ENCODE measurements around the gene GRIK4.
"Not testable (repeated sequence)": the region's sequence is repeated elsewhere in the genome, so short reads cannot be mapped to it uniquely, and the experiment has no call there.

GRIK4 gene

DNA sequence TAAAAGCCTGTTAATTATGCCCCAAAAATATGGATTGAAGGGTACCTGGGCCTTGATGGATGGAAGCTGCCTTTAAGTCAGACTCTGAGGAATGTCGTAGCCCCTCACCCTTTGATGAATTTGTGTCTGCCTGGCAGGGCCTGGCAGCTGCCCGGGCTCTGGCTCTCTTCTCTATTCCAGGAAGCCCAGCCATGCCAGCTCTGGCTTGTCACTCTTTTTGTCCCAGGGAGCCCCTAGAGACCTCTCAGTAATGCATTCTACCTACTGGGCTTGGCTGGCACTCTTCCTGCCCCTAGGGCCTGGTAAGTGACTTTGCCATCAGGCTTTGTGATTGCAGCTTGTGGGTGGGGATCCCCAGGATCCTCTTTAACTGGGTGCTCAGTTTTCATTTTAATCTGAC lies 103.8 kb downstream of the GRIK4 start:
- Histone ChIP-seq H3K9me3 (ENCODE audit: control insufficient read depth in 2 of 2, low read length in 2 of 2) (no peaks in the 10 kb centered on the region), H3K4me1 (ENCODE audit: control insufficient read depth in 2 of 2, insufficient read depth in 2 of 2, low read length in 2 of 2) (peaks cover 2 to 6% of the 10 kb centered on the region in 2 donors), H3K27me3 (ENCODE audit: control insufficient read depth in 2 of 2, insufficient read depth in 2 of 2, low read length in 2 of 2) (no peaks in the 10 kb centered on the region), H3K4me3 (ENCODE audit: low read length in 2 of 2) (no peak overlapping the region), H3K36me3 (ENCODE audit: control insufficient read depth in 2 of 2, insufficient read depth in 2 of 2, low read length in 2 of 2) (no peaks in the 10 kb centered on the region), H3K27ac (ENCODE audit: low read depth in 2 of 2, low read length in 2 of 2) (no peak overlapping the region), H3K9ac (ENCODE audit: low read depth in 1 of 2, low read length in 2 of 2) (no peak overlapping the region)

DNA sequence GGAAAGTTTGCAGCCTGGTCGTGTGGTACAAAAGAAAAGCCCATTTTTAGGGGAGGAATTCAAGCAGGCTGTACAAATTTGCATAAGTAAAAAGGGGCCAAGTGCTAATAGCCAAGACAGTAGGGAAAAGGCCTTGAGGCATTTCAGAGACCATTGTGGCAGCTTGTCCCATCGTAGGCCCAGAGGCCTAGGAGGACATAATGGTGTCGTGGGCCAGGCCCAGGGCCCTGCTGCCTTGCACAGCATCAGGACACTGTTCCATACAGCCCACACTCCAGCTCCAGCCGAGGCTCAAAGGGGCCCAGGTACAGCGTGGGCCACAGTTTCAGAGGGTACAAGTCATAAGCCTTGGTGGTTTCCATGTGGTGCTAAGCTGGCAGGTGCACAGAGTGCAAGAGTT lies 106.9 kb downstream of the GRIK4 start:
- Histone ChIP-seq H3K36me3 (ENCODE audit: control insufficient read depth in 2 of 2, insufficient read depth in 2 of 2, low read length in 2 of 2) (no peaks in the 10 kb centered on the region), H3K4me1 (ENCODE audit: control insufficient read depth in 2 of 2, insufficient read depth in 2 of 2, low read length in 2 of 2) (peaks cover 0 to 2% of the 10 kb centered on the region in 2 donors), H3K9ac (ENCODE audit: low read depth in 1 of 2, low read length in 2 of 2) (no peak overlapping the region), H3K27me3 (ENCODE audit: control insufficient read depth in 2 of 2, insufficient read depth in 2 of 2, low read length in 2 of 2) (no peaks in the 10 kb centered on the region), H3K27ac (ENCODE audit: low read depth in 2 of 2, low read length in 2 of 2) (no peak overlapping the region), H3K4me3 (ENCODE audit: low read length in 2 of 2) (no peak overlapping the region), H3K9me3 (ENCODE audit: control insufficient read depth in 2 of 2, low read length in 2 of 2) (no peaks in the 10 kb centered on the region)

DNA sequence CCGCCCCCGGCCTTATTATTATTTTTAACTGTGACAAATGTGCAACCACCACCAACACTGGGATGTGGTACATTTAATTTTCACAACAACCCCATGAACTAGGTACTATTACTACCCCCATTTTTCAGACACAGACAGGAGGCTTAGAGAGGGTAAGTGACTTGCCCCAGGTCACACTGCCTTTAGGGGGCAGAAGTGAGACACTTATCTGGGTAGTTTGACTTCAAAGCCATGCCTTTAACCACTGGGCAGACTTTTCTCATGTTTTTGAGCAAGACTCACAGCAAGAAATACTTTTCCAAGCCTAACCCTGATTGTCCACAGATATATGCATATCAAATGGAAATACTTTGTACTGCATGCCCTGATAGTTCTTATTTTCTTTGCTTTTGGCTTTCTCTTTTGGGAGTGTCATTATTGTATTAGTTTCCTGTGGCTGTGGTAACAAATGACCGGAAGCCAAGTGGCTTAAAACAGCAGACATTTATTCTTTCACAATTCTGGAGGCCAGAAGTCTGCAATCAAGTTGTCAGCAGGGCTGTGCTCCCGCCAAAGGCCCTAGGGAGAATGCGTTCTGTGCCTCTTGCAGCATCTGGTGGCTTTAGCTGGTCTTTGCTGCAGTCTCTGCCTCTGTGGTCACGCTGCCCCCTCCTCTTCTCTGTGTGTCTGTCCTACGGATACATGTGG lies 110.8 kb downstream of the GRIK4 start:
- Histone ChIP-seq H3K4me3 (ENCODE audit: low read length in 2 of 2) (no peak overlapping the region), H3K36me3 (ENCODE audit: control insufficient read depth in 2 of 2, insufficient read depth in 2 of 2, low read length in 2 of 2) (no peaks in the 10 kb centered on the region), H3K4me1 (ENCODE audit: control insufficient read depth in 2 of 2, insufficient read depth in 2 of 2, low read length in 2 of 2) (no peaks in the 10 kb centered on the region), H3K27me3 (ENCODE audit: control insufficient read depth in 2 of 2, insufficient read depth in 2 of 2, low read length in 2 of 2) (no peaks in the 10 kb centered on the region), H3K27ac (ENCODE audit: low read depth in 2 of 2, low read length in 2 of 2) (no peak overlapping the region), H3K9ac (ENCODE audit: low read depth in 1 of 2, low read length in 2 of 2) (no peak overlapping the region), H3K9me3 (ENCODE audit: control insufficient read depth in 2 of 2, low read length in 2 of 2) (no peaks in the 10 kb centered on the region)

DNA sequence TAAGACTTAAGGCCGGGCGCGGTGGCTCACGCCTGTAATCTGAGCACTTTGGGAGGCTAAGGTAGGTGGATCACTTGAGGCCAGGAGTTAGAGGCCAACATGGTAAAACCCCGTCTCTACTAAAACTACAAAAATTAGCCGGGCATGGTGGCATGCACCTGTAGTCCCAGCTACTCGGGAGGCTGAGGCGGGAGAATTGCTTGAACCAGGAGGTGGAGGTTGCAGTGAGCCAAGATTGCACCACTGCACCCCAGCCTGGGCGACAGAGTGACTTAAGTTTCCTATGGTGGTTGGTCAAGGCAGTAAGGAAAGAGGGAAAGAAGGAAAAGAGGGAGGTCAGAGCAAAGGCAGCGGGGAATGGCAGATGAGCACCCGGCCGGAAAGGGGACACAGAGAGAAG lies 113.4 kb downstream of the GRIK4 start:
- not testable (repeated sequence) for H3K27ac ChIP-seq (ENCODE audit: low read depth in 2 of 2, low read length in 2 of 2); H3K4me3 ChIP-seq (ENCODE audit: low read length in 2 of 2); H3K4me1 ChIP-seq (ENCODE audit: control insufficient read depth in 2 of 2, insufficient read depth in 2 of 2, low read length in 2 of 2); H3K36me3 ChIP-seq (ENCODE audit: control insufficient read depth in 2 of 2, insufficient read depth in 2 of 2, low read length in 2 of 2); H3K9me3 ChIP-seq (ENCODE audit: control insufficient read depth in 2 of 2, low read length in 2 of 2); H3K9ac ChIP-seq (ENCODE audit: low read depth in 1 of 2, low read length in 2 of 2); H3K27me3 ChIP-seq (ENCODE audit: control insufficient read depth in 2 of 2, insufficient read depth in 2 of 2, low read length in 2 of 2)

DNA sequence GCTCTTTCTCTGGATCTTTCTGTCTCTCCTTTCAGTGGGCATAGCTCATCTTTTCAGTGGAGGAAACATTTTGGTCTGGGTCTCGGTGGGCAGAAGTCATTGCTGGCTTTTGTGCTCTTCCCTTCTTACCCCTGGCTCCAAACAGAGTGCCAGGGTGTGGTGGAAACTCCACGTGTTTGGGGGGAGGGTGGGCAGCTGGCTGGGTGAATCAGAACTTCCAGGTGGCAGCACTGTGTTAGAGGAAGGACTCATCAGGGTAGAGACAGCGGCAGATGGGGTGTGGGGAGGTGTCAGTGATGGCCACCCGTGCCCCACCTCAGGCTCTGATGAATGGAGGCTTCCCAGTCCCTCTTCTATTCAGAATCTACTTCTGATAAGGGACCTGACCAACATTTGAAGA lies 114.0 kb downstream of the GRIK4 start:
- Histone ChIP-seq H3K27ac (ENCODE audit: low read depth in 2 of 2, low read length in 2 of 2) (no peak overlapping the region), H3K36me3 (ENCODE audit: control insufficient read depth in 2 of 2, insufficient read depth in 2 of 2, low read length in 2 of 2) (no peaks in the 10 kb centered on the region), H3K9ac (ENCODE audit: low read depth in 1 of 2, low read length in 2 of 2) (no peak overlapping the region), H3K9me3 (ENCODE audit: control insufficient read depth in 2 of 2, low read length in 2 of 2) (no peaks in the 10 kb centered on the region), H3K27me3 (ENCODE audit: control insufficient read depth in 2 of 2, insufficient read depth in 2 of 2, low read length in 2 of 2) (peaks cover 0 to 2% of the 10 kb centered on the region in 2 donors), H3K4me1 (ENCODE audit: control insufficient read depth in 2 of 2, insufficient read depth in 2 of 2, low read length in 2 of 2) (no peaks in the 10 kb centered on the region), H3K4me3 (ENCODE audit: low read length in 2 of 2) (no peak overlapping the region)

DNA sequence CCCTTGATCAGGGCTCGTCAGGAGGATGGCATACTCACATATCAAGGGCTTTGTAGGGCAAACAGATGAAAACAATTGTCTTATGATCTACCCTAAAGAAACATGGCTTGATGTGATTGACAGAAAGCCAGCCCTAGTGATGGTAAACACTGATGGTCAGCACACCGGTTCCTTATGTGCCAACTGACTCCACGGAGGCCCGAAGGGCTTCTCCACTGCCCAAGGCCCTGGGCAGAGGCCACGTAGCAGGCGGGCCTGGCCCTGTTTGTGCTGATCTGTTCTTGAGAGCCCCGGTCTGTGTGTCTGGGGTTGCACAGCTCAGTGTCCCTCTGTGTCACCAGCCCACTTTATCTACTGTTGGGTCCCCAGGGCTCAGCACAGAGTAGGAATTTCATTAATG lies 115.2 kb downstream of the GRIK4 start:
- H3K4me1 ChIP-seq (ENCODE audit: control insufficient read depth in 2 of 2, insufficient read depth in 2 of 2, low read length in 2 of 2), result no peaks in the 10 kb centered on the region
- H3K27me3 ChIP-seq (ENCODE audit: control insufficient read depth in 2 of 2, insufficient read depth in 2 of 2, low read length in 2 of 2), result peaks cover 0 to 2% of the 10 kb centered on the region in 2 donors
- no peak overlapping the region for H3K27ac ChIP-seq (ENCODE audit: low read depth in 2 of 2, low read length in 2 of 2)
- no peaks in the 10 kb centered on the region for H3K9me3 ChIP-seq (ENCODE audit: control insufficient read depth in 2 of 2, low read length in 2 of 2)
- H3K4me3 ChIP-seq (ENCODE audit: low read length in 2 of 2), result no peak overlapping the region
- no peak overlapping the region for H3K9ac ChIP-seq (ENCODE audit: low read depth in 1 of 2, low read length in 2 of 2)
- H3K36me3 ChIP-seq (ENCODE audit: control insufficient read depth in 2 of 2, insufficient read depth in 2 of 2, low read length in 2 of 2), result no peaks in the 10 kb centered on the region

DNA sequence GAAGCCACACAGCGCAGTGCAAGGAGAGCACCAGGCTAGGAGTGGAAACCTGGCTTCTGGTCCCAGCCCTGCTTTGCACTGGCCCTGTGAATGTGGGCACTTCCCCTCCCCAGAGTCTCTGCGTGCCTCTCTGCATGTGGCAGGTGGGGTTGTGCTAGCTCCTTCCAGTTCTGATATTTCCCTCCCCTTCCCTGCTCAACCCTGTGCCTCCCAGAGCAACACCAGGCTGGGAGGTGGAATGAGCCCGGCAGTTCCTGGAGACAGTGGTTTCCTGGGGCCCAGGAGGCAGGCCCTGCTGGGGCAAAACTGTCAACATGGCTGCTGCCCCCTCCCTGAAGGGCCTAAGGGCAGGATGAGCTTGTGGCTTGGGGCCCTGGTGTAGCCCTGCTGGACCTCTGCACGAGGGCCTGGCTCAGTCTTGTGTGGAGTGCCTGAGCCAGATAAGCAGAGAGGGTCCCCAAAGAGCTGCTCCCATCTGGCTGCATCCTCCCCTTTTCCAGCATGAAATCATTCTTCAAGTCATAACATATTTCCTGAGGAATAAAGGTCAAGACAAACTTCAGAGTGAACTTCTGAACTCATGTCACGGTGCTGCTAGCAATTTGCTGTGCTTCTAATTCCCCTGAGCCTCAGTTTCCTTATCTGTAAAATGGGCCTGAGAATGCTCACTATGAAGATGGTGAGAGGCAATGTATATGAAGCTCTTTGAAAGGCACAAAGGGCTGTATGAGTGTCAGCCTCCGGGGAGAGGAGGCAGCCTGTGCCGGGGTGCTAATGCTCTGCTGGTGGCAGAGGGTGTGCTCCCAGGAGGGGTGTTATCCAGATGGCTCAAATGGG lies 116.0 kb downstream of the GRIK4 start:
- Histone ChIP-seq H3K27ac (ENCODE audit: low read depth in 2 of 2, low read length in 2 of 2) (no peak overlapping the region), H3K27me3 (ENCODE audit: control insufficient read depth in 2 of 2, insufficient read depth in 2 of 2, low read length in 2 of 2) (peaks cover 0 to 2% of the 10 kb centered on the region in 2 donors), H3K9me3 (ENCODE audit: control insufficient read depth in 2 of 2, low read length in 2 of 2) (no peaks in the 10 kb centered on the region), H3K4me3 (ENCODE audit: low read length in 2 of 2) (no peak overlapping the region), H3K4me1 (ENCODE audit: control insufficient read depth in 2 of 2, insufficient read depth in 2 of 2, low read length in 2 of 2) (no peaks in the 10 kb centered on the region), H3K9ac (ENCODE audit: low read depth in 1 of 2, low read length in 2 of 2) (no peak overlapping the region), H3K36me3 (ENCODE audit: control insufficient read depth in 2 of 2, insufficient read depth in 2 of 2, low read length in 2 of 2) (no peaks in the 10 kb centered on the region)

DNA sequence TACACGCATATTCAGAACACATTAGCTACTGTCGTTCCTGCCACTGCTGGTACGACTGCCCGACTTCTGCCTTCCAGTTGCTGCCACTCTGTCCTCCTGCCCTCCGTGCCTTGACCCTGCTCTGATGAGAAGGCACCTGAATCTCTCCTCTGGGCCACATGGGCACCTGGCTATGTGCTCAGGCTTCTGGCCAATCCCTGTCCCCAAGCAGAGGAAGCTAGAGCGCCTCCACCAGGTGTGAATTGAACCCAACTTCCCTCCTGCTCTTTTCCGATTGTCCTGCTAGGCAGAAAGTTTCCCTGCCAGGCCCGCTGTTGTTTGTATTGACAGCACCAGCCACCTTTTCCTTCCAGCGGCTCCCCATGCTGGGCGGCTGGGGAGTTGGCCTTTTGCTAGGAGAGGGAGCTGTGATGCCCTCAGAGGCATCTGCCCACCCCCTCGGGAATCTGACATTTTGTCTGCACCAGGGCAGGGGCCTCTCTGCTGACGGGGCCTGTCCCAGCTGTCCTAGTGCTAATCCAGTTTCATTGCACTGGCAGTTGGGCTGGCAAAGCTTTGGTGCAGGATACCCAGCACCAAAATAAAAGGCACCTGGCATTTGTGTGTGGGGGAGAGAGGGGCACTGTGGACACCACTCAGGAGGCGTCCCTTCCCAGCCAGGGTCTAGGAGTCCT lies 118.0 kb downstream of the GRIK4 start:
- no peaks in the 10 kb centered on the region for H3K9me3 ChIP-seq (ENCODE audit: control insufficient read depth in 2 of 2, low read length in 2 of 2)
- no peak overlapping the region for H3K9ac ChIP-seq (ENCODE audit: low read depth in 1 of 2, low read length in 2 of 2)
- H3K27me3 ChIP-seq (ENCODE audit: control insufficient read depth in 2 of 2, insufficient read depth in 2 of 2, low read length in 2 of 2), result peaks cover 0 to 4% of the 10 kb centered on the region in 2 donors
- H3K4me1 ChIP-seq (ENCODE audit: control insufficient read depth in 2 of 2, insufficient read depth in 2 of 2, low read length in 2 of 2), result no peaks in the 10 kb centered on the region
- H3K4me3 ChIP-seq (ENCODE audit: low read length in 2 of 2), result no peak overlapping the region
- H3K36me3 ChIP-seq (ENCODE audit: control insufficient read depth in 2 of 2, insufficient read depth in 2 of 2, low read length in 2 of 2), result no peaks in the 10 kb centered on the region
- no peak overlapping the region for H3K27ac ChIP-seq (ENCODE audit: low read depth in 2 of 2, low read length in 2 of 2)

DNA sequence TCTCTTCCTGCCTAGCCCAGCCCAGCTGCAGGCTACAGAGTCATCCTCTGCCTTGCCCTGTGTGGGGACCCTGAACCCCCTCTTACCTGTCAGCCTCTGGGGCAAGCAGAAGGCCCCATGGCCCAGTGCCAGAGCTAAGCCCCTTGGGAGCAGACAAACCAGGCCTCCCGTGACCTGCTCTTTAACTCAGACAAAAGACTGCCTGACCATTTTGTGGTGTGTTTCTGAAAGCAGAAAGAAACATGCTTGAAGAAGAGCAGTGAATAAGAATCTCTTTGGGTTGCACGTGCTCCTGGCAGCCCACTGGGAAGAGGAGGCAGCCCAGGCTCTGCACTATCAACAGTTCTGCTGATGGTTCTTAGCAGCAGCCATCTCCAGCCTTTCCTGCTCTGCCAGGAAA lies 118.6 kb downstream of the GRIK4 start:
- peaks cover 0 to 4% of the 10 kb centered on the region in 2 donors for H3K27me3 ChIP-seq (ENCODE audit: control insufficient read depth in 2 of 2, insufficient read depth in 2 of 2, low read length in 2 of 2)
- H3K4me3 ChIP-seq (ENCODE audit: low read length in 2 of 2), result no peak overlapping the region
- H3K27ac ChIP-seq (ENCODE audit: low read depth in 2 of 2, low read length in 2 of 2), result no peak overlapping the region

DNA sequence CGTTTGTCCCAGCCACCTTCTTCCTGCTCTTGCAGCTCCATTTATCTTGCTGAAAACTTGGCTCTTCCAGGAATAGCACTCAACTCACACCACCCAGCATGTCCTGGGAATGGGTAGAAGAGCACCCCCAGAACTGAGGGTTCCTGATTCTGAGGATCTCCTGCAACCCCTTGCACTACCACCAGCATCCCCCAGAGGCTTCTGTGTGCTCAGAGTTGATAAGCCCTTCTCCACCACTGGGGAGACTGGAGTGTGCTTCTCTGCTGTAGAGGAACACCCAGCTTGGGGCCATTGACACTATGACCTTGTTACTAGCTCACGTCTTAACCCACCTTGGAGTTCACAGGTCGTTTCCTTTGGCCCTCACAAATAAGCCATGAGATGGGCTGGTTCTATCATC lies 121.0 kb downstream of the GRIK4 start:
- Histone ChIP-seq H3K36me3 (ENCODE audit: control insufficient read depth in 2 of 2, insufficient read depth in 2 of 2, low read length in 2 of 2) (no peaks in the 10 kb centered on the region), H3K27me3 (ENCODE audit: control insufficient read depth in 2 of 2, insufficient read depth in 2 of 2, low read length in 2 of 2) (peaks cover 0 to 4% of the 10 kb centered on the region in 2 donors), H3K4me3 (ENCODE audit: low read length in 2 of 2) (no peak overlapping the region), H3K9me3 (ENCODE audit: control insufficient read depth in 2 of 2, low read length in 2 of 2) (no peaks in the 10 kb centered on the region), H3K9ac (ENCODE audit: low read depth in 1 of 2, low read length in 2 of 2) (no peak overlapping the region), H3K4me1 (ENCODE audit: control insufficient read depth in 2 of 2, insufficient read depth in 2 of 2, low read length in 2 of 2) (no peaks in the 10 kb centered on the region), H3K27ac (ENCODE audit: low read depth in 2 of 2, low read length in 2 of 2) (no peak overlapping the region)

More for the DNA sequence above, 118.6 kb downstream of the GRIK4 start:
- no peaks in the 10 kb centered on the region for H3K9me3 ChIP-seq (ENCODE audit: control insufficient read depth in 2 of 2, low read length in 2 of 2)
- H3K36me3 ChIP-seq (ENCODE audit: control insufficient read depth in 2 of 2, insufficient read depth in 2 of 2, low read length in 2 of 2), result no peaks in the 10 kb centered on the region
- H3K9ac ChIP-seq (ENCODE audit: low read depth in 1 of 2, low read length in 2 of 2), result no peak overlapping the region
- no peaks in the 10 kb centered on the region for H3K4me1 ChIP-seq (ENCODE audit: control insufficient read depth in 2 of 2, insufficient read depth in 2 of 2, low read length in 2 of 2)

Measured in mucosa of rectum (tissue), 2 donors.